ENCODE measurements around the gene OXLD1. TPM values are rescaled to one million over a fixed set of nuclear protein-coding genes. Genes with fewer than 3 reads are reported as not detected.

The OXLD1 gene
- total RNA-seq, 5 donors from 2014 or later (not counting 1 experiment from before 2014, with no cell fraction given): 34.1 to 93.3 (median 68.1) TPM

DNA sequence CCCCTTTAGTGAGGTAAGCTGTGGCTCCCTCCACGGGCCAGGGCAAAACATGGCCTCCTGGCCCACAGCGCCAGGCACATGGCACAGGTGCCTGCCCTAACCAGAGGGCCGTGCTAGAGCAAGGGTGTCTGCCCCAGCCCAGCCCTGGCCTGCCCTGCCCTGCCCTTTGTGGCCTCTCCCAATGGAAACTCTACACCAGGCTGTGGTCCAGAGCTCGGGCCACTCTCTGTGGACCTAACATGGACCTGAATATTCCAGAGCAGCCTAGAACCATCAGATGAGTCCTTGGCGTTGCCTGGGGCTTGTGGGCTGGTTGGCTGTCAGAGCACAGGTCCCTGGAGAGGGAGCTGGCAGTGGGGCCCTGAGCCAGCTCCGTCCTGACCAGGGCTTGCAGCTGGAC lies 28.8 kb upstream of the OXLD1 start:
- 91% methylated on average over 5 of the region's 6 CpGs for WGBS (ENCODE audit: insufficient coverage)
- Mint-ChIP-seq H3K27ac (no peak overlapping the region), H3K9me3 (no peaks in the 10 kb centered on the region), H3K4me1 (peaks cover 0 to 2% (median 0%) of the 10 kb centered on the region in 3 donors), H3K27me3 (no peaks in the 10 kb centered on the region), H3K36me3 (peaks cover 25% of the 10 kb centered on the region), H3K4me3 (no peak overlapping the region)
- Histone ChIP-seq H3K9me3 (no peaks in the 10 kb centered on the region), H3K36me3 (ENCODE audit: control insufficient read depth in 2 of 2, extremely low read depth in 1 of 2, insufficient read depth in 1 of 2, low read length in 1 of 2) (peaks cover 54 to 88% of the 10 kb centered on the region in 2 donors), H3K4me3 (ENCODE audit: control insufficient read depth in 1 of 2, extremely low read depth in 1 of 2, low read length in 1 of 2) (no peak overlapping the region), H3K4me1 (ENCODE audit: control insufficient read depth in 1 of 2, extremely low read depth in 1 of 2, insufficient read depth in 2 of 2, low read length in 2 of 2) (no peaks in the 10 kb centered on the region), H3K27ac (ENCODE audit: low read length) (no peak overlapping the region), H3K27me3 (replicated peaks in 1 of 2; ENCODE audit: control insufficient read depth in 2 of 2, extremely low read depth in 1 of 2, insufficient read depth in 2 of 2, low read length in 1 of 2) (no peaks in the 10 kb centered on the region)
- DNase-seq: no peak
- CTCF ChIA-PET: no interaction called here
- POLR2A ChIA-PET: no interaction called here
- ATAC-seq (replicated peaks in 1 of 4): no peak

DNA sequence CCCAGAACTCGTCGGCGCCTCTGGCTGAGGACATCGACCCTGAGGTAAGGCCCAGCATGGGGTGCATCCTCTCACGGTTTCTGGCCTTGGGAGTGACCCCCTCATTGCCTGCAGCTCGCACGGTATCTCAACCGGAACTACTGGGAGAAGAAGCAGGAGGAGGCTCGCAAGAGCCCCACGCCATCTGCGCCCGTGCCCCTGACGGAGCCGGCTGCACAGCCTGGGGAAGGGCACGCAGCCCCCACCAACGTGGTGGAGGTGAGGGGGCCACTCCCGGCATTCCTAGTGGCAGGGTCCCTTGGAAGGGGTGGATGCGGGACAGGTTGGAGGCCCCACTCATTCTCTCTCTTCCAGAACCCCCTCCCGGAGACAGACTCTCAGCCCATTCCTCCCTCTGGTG lies 28.4 kb upstream of the OXLD1 start:
- H3K36me3 ChIP-seq (ENCODE audit: control insufficient read depth in 2 of 2, extremely low read depth in 1 of 2, insufficient read depth in 1 of 2, low read length in 1 of 2): peaks cover 55 to 89% of the 10 kb centered on the region in 2 donors
- no peak for DNase-seq
- POLR2A ChIA-PET: no interaction called here
- CTCF ChIA-PET: no interaction called here
- 98% methylated on average over 8 of the region's 19 CpGs for WGBS (ENCODE audit: insufficient coverage)
- Mint-ChIP-seq H3K27ac (no peak overlapping the region), H3K27me3 (no peaks in the 10 kb centered on the region), H3K36me3 (peaks cover 28% of the 10 kb centered on the region), H3K4me3 (no peak overlapping the region), H3K4me1 (peaks cover 0 to 2% (median 0%) of the 10 kb centered on the region in 3 donors), H3K9me3 (no peaks in the 10 kb centered on the region)
- no peak overlapping the region for H3K4me3 ChIP-seq (ENCODE audit: control insufficient read depth in 1 of 2, extremely low read depth in 1 of 2, low read length in 1 of 2)
- H3K9me3 ChIP-seq: no peaks in the 10 kb centered on the region
- ATAC-seq (replicated peaks in 1 of 4): no peak
- H3K27ac ChIP-seq (ENCODE audit: low read length): no peak overlapping the region
- peaks cover 0 to 2% of the 10 kb centered on the region in 2 experiments for H3K4me1 ChIP-seq (ENCODE audit: control insufficient read depth in 1 of 2, extremely low read depth in 1 of 2, insufficient read depth in 2 of 2, low read length in 2 of 2)
- H3K27me3 ChIP-seq (replicated peaks in 1 of 2; ENCODE audit: control insufficient read depth in 2 of 2, extremely low read depth in 1 of 2, insufficient read depth in 2 of 2, low read length in 1 of 2): no peaks in the 10 kb centered on the region

DNA sequence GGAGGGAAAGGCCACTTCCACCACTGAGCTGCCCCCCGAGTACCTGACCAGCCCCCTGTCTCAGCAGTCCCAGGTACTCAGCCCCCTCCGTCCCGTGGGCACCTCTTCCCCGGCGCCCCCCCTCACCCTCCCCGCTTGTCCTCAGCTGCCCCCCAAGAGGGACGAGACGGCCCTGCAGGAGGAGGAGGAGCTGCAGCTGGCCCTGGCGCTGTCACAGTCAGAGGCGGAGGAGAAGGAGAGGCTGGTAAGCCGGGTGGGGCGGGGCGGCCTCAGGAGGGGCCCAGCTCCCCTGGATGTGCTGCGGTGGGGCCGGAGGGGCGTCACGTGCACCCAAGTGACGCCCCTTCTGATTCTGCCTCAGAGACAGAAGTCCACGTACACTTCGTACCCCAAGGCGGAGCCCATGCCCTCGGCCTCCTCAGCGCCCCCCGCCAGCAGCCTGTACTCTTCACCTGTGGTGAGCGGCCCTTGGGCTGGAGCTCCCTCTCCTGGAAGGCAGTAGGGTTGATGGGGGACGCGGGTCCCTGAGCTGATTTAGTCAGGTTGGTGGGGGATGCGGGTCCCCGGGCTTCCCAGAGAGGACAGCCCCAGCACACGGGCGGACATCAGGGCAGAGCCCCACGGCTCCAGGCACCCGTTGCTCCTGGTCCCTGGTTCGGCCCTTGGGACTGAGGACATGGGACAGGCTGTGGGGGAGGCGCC lies 27.3 kb upstream of the OXLD1 start:
- Histone ChIP-seq H3K4me1 (ENCODE audit: control insufficient read depth in 1 of 2, extremely low read depth in 1 of 2, insufficient read depth in 2 of 2, low read length in 2 of 2) (peaks cover 0 to 10% of the 10 kb centered on the region in 2 experiments), H3K36me3 (ENCODE audit: control insufficient read depth in 2 of 2, extremely low read depth in 1 of 2, insufficient read depth in 1 of 2, low read length in 1 of 2) (peaks cover 58 to 93% of the 10 kb centered on the region in 2 donors), H3K4me3 (ENCODE audit: control insufficient read depth in 1 of 2, extremely low read depth in 1 of 2, low read length in 1 of 2) (no peak overlapping the region), H3K27me3 (replicated peaks in 1 of 2; ENCODE audit: control insufficient read depth in 2 of 2, extremely low read depth in 1 of 2, insufficient read depth in 2 of 2, low read length in 1 of 2) (no peaks in the 10 kb centered on the region), H3K9me3 (no peaks in the 10 kb centered on the region), H3K27ac (ENCODE audit: low read length) (no peak overlapping the region)
- 96% methylated on average over 19 of the region's 35 CpGs for WGBS (ENCODE audit: insufficient coverage)
- ChIA-PET CTCF (no interaction called here), POLR2A (no interaction called here)
- Mint-ChIP-seq H3K4me1 (peaks cover 0 to 6% (median 3%) of the 10 kb centered on the region in 3 donors), H3K36me3 (peaks cover 33% of the 10 kb centered on the region), H3K27ac (no peak overlapping the region), H3K4me3 (no peak overlapping the region), H3K9me3 (no peaks in the 10 kb centered on the region), H3K27me3 (no peaks in the 10 kb centered on the region)
- ATAC-seq (replicated peaks in 1 of 4): no peak
- no peak for DNase-seq

DNA sequence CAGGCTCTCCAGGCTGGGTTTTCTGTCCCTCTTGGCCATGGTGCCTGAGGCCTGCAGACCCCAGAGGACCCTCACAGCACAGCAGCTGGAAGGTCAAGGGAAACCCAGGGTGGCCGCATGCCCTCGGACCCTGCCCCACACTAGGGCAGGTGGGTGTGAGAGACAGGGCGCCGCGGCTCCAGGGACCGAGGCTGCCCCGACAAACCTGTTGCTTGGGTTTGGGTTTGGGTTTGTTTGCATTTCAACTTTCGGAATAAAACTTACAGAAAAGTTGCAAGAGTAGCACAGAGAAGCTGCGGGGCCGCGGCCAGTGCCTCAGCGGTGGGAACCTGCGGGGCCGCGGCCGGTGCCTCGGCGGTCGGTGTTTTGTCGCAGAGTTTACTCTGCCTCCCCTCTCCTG lies 25.2 kb upstream of the OXLD1 start:
- H3K4me3 Mint-ChIP-seq: no peak overlapping the region
- H3K27ac Mint-ChIP-seq: no peak overlapping the region
- Histone ChIP-seq H3K4me3 (ENCODE audit: control insufficient read depth in 1 of 2, extremely low read depth in 1 of 2, low read length in 1 of 2) (no peak overlapping the region), H3K27ac (ENCODE audit: low read length) (no peak overlapping the region), H3K9me3 (no peaks in the 10 kb centered on the region), H3K4me1 (ENCODE audit: control insufficient read depth in 1 of 2, extremely low read depth in 1 of 2, insufficient read depth in 2 of 2, low read length in 2 of 2) (peaks cover 0 to 16% of the 10 kb centered on the region in 2 experiments), H3K36me3 (ENCODE audit: control insufficient read depth in 2 of 2, extremely low read depth in 1 of 2, insufficient read depth in 1 of 2, low read length in 1 of 2) (peaks cover 56 to 93% of the 10 kb centered on the region in 2 donors), H3K27me3 (replicated peaks in 1 of 2; ENCODE audit: control insufficient read depth in 2 of 2, extremely low read depth in 1 of 2, insufficient read depth in 2 of 2, low read length in 1 of 2) (no peaks in the 10 kb centered on the region)
- DNase-seq (no peak), ATAC-seq (replicated peaks in 1 of 4) (no peak)
- peaks cover 29% of the 10 kb centered on the region for H3K36me3 Mint-ChIP-seq
- 97% methylated on average over 10 of the region's 20 CpGs for WGBS (ENCODE audit: insufficient coverage)
- POLR2A ChIA-PET: no interaction called here
- no peaks in the 10 kb centered on the region for H3K9me3 Mint-ChIP-seq
- no peaks in the 10 kb centered on the region for H3K27me3 Mint-ChIP-seq
- CTCF ChIA-PET: no interaction called here
- H3K4me1 Mint-ChIP-seq: peaks cover 9 to 13% (median 12%) of the 10 kb centered on the region in 3 donors

DNA sequence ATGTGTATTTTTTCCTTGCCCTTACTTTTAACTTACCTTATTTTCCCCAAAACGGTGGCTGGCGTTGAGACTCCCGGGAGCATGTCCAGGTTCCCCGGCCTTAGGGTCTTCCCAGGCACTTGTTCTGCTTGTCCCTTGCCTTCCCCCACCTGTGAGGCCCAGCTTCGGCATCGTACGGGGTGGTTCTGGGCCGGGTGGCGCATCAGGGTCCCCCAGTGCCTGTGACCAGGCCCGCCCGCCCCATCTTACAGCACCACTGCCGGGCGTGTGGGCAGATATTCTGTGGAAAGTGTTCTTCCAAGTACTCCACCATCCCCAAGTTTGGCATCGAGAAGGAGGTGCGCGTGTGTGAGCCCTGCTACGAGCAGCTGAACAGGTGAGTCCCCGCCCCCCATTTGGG lies 24.8 kb upstream of the OXLD1 start:
- Mint-ChIP-seq H3K4me1 (peaks cover 9 to 15% (median 14%) of the 10 kb centered on the region in 3 donors), H3K36me3 (peaks cover 31% of the 10 kb centered on the region), H3K27ac (no peak overlapping the region), H3K4me3 (no peak overlapping the region), H3K9me3 (no peaks in the 10 kb centered on the region), H3K27me3 (no peaks in the 10 kb centered on the region)
- ATAC-seq (replicated peaks in 1 of 4): no peak
- POLR2A ChIA-PET: no interaction called here
- no peak overlapping the region for H3K27ac ChIP-seq (ENCODE audit: low read length)
- peaks cover 57 to 93% of the 10 kb centered on the region in 2 donors for H3K36me3 ChIP-seq (ENCODE audit: control insufficient read depth in 2 of 2, extremely low read depth in 1 of 2, insufficient read depth in 1 of 2, low read length in 1 of 2)
- CTCF ChIA-PET: no interaction called here
- H3K9me3 ChIP-seq: no peaks in the 10 kb centered on the region
- WGBS (ENCODE audit: insufficient coverage): 95% methylated on average over 11 of the region's 18 CpGs
- H3K27me3 ChIP-seq (replicated peaks in 1 of 2; ENCODE audit: control insufficient read depth in 2 of 2, extremely low read depth in 1 of 2, insufficient read depth in 2 of 2, low read length in 1 of 2): no peaks in the 10 kb centered on the region
- H3K4me1 ChIP-seq (ENCODE audit: control insufficient read depth in 1 of 2, extremely low read depth in 1 of 2, insufficient read depth in 2 of 2, low read length in 2 of 2): peaks cover 0 to 20% of the 10 kb centered on the region in 2 experiments
- DNase-seq: no peak
- H3K4me3 ChIP-seq (ENCODE audit: control insufficient read depth in 1 of 2, extremely low read depth in 1 of 2, low read length in 1 of 2): no peak overlapping the region

DNA sequence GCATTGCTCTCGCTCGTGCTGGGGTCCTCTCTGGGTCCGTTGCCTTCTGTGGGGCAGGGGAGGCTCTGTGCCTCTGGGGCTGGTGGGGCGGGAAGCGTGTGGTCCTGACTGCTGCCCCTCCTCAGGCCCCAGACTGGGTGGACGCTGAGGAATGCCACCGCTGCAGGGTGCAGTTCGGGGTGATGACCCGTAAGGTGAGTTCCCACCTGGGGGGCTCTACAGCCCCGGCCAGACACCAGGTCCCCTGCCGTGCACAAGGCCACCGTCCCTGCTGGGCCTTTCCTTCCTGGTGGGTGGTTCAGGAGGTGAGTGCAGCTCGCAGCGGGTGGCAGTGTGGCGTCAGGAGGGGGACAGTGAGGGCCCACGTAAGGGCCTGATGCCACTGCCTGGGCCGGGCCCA lies 24.1 kb upstream of the OXLD1 start:
- Mint-ChIP-seq H3K27me3 (no peaks in the 10 kb centered on the region), H3K4me1 (peaks cover 9 to 20% (median 18%) of the 10 kb centered on the region in 3 donors), H3K4me3 (no peak overlapping the region), H3K9me3 (no peaks in the 10 kb centered on the region), H3K36me3 (peaks cover 33% of the 10 kb centered on the region), H3K27ac (no peak overlapping the region)
- Histone ChIP-seq H3K36me3 (ENCODE audit: control insufficient read depth in 2 of 2, extremely low read depth in 1 of 2, insufficient read depth in 1 of 2, low read length in 1 of 2) (peaks cover 53 to 91% of the 10 kb centered on the region in 2 donors), H3K9me3 (no peaks in the 10 kb centered on the region), H3K27me3 (replicated peaks in 1 of 2; ENCODE audit: control insufficient read depth in 2 of 2, extremely low read depth in 1 of 2, insufficient read depth in 2 of 2, low read length in 1 of 2) (no peaks in the 10 kb centered on the region), H3K4me1 (ENCODE audit: control insufficient read depth in 1 of 2, extremely low read depth in 1 of 2, insufficient read depth in 2 of 2, low read length in 2 of 2) (peaks cover 0 to 27% of the 10 kb centered on the region in 2 experiments), H3K4me3 (ENCODE audit: control insufficient read depth in 1 of 2, extremely low read depth in 1 of 2, low read length in 1 of 2) (no peak overlapping the region), H3K27ac (ENCODE audit: low read length) (no peak overlapping the region)
- 94% methylated on average over 13 of the region's 17 CpGs for WGBS (ENCODE audit: insufficient coverage)
- POLR2A ChIA-PET: no interaction called here
- ATAC-seq (replicated peaks in 1 of 4) (no peak), DNase-seq (no peak)
- CTCF ChIA-PET: no interaction called here

Data from T-cell (primary cell).